ENCODE results near the gene PRUNE2.

Gene PRUNE2

DNA sequence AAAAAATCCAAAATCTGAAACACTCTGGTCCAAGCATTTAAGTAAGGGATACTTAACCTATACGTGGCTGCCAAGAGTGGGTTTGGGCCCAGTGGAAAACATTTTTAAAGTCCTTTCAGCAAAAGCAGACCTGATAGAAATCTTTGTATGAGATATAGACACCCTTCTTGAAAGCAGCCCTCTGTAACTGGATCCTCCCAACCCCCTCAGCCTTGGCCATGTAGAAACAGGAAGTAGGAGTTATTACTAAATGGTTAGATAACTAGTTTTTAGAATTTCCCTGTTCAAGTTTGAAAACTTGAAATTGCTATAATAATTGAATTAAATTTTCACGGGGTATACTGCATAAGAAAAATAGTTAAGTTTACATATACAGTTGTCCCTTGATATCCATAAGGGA lies 253.0 kb downstream of the PRUNE2 start:
- TF ChIP-seq TAF1 (IDR thresholded peaks at IDR 0.05; ENCODE audit: borderline replicate concordance, insufficient read depth, low read length) (no peak), FOXP2 (optimal IDR thresholded peaks at IDR 0.05; ENCODE audit: borderline replicate concordance, extremely low read depth, extremely low read length, insufficient read depth) (no peak), POLR2AphosphoS5 (IDR thresholded peaks at IDR 0.05; ENCODE audit: low read depth, low read length) (no peak), SIN3A (IDR thresholded peaks at IDR 0.05; ENCODE audit: borderline replicate concordance, insufficient read depth, low read length) (no peak)
- TF ChIP-seq, protein P1, sequence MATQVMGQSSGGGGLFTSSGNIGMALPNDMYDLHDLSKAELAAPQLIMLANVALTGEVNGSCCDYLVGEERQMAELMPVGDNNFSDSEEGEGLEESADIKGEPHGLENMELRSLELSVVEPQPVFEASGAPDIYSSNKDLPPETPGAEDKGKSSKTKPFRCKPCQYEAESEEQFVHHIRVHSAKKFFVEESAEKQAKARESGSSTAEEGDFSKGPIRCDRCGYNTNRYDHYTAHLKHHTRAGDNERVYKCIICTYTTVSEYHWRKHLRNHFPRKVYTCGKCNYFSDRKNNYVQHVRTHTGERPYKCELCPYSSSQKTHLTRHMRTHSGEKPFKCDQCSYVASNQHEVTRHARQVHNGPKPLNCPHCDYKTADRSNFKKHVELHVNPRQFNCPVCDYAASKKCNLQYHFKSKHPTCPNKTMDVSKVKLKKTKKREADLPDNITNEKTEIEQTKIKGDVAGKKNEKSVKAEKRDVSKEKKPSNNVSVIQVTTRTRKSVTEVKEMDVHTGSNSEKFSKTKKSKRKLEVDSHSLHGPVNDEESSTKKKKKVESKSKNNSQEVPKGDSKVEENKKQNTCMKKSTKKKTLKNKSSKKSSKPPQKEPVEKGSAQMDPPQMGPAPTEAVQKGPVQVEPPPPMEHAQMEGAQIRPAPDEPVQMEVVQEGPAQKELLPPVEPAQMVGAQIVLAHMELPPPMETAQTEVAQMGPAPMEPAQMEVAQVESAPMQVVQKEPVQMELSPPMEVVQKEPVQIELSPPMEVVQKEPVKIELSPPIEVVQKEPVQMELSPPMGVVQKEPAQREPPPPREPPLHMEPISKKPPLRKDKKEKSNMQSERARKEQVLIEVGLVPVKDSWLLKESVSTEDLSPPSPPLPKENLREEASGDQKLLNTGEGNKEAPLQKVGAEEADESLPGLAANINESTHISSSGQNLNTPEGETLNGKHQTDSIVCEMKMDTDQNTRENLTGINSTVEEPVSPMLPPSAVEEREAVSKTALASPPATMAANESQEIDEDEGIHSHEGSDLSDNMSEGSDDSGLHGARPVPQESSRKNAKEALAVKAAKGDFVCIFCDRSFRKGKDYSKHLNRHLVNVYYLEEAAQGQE (IDR thresholded peaks at IDR 0.05; ENCODE audit: insufficient read depth in 1 of 2, low read depth in 2 of 2, low read length in 2 of 2) = no peak

- TF ChIP-seq SIN3A (IDR thresholded peaks at IDR 0.05; ENCODE audit: borderline replicate concordance, insufficient read depth, low read length) (no peak), TAF1 (IDR thresholded peaks at IDR 0.05; ENCODE audit: borderline replicate concordance, insufficient read depth, low read length) (no peak), POLR2AphosphoS5 (IDR thresholded peaks at IDR 0.05; ENCODE audit: low read depth, low read length) (no peak), FOXP2 (optimal IDR thresholded peaks at IDR 0.05; ENCODE audit: borderline replicate concordance, extremely low read depth, extremely low read length, insufficient read depth) (no peak)
- TF ChIP-seq, protein P1 (IDR thresholded peaks at IDR 0.05; ENCODE audit: insufficient read depth in 1 of 2, low read depth in 2 of 2, low read length in 2 of 2) = no peak
These were observed 254.7 kb downstream of the PRUNE2 start for GRCh38 chr9:76651119-76651705.

DNA sequence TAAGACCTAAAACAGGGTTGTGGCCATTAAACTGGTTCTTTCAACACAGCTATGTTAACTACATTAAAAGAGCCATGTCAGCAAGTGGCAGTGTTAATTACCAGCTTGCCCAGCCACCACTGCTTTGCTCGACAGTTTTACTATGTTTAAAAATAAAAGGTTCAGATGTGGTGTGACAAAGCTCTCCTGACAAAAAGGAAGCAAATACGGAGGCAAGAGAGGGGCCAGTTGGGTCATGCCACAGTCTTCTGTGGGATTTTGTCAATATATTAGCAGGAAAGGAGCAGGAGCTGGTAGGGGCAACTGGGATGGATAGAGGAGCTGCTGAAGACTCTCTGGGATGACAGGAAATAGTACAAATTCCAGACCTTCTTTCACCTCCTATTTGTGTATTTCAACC lies 255.2 kb downstream of the PRUNE2 start:
- TF ChIP-seq TAF1 (IDR thresholded peaks at IDR 0.05; ENCODE audit: borderline replicate concordance, insufficient read depth, low read length) (no peak), FOXP2 (optimal IDR thresholded peaks at IDR 0.05; ENCODE audit: borderline replicate concordance, extremely low read depth, extremely low read length, insufficient read depth) (no peak), POLR2AphosphoS5 (IDR thresholded peaks at IDR 0.05; ENCODE audit: low read depth, low read length) (no peak), SIN3A (IDR thresholded peaks at IDR 0.05; ENCODE audit: borderline replicate concordance, insufficient read depth, low read length) (no peak)
- TF ChIP-seq, protein P1 (IDR thresholded peaks at IDR 0.05; ENCODE audit: insufficient read depth in 1 of 2, low read depth in 2 of 2, low read length in 2 of 2) = no peak

DNA sequence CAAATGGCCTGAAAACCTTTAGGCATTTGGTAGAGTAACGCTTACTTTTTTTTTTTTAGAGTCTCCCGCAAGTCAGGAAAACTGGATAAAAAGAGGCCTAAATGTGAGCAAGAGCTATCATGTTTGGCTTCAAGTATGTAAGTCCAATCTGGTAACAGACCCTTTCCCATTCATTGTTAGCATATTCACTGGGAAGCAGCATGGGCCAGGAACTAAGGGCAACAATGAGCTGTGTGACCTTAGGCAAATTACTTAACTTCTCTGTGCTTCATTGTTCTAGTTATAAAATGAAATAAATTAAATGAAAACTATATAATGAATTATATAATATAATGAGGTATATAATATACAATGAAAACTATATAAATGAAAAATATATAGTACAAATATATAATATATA lies 256.0 kb downstream of the PRUNE2 start:
- TF ChIP-seq SIN3A (IDR thresholded peaks at IDR 0.05; ENCODE audit: borderline replicate concordance, insufficient read depth, low read length) (no peak), POLR2AphosphoS5 (IDR thresholded peaks at IDR 0.05; ENCODE audit: low read depth, low read length) (no peak), TAF1 (IDR thresholded peaks at IDR 0.05; ENCODE audit: borderline replicate concordance, insufficient read depth, low read length) (no peak), FOXP2 (optimal IDR thresholded peaks at IDR 0.05; ENCODE audit: borderline replicate concordance, extremely low read depth, extremely low read length, insufficient read depth) (no peak)
- TF ChIP-seq, protein P1 (IDR thresholded peaks at IDR 0.05; ENCODE audit: insufficient read depth in 1 of 2, low read depth in 2 of 2, low read length in 2 of 2) = no peak
